GOT3 (cell line): ENCODE data around the gene KISS1R.

Experiments
- DNase-seq: peaks from one replicate; lab custom pipeline; 2025; ENCODE audit warnings: mixed read lengths; lab: John Stamatoyannopoulos, UW

KISS1R gene

GRCh38 chr19:920051-920864, 3.1 kb downstream of the KISS1R start:
- DNase-seq = no peak

DNA sequence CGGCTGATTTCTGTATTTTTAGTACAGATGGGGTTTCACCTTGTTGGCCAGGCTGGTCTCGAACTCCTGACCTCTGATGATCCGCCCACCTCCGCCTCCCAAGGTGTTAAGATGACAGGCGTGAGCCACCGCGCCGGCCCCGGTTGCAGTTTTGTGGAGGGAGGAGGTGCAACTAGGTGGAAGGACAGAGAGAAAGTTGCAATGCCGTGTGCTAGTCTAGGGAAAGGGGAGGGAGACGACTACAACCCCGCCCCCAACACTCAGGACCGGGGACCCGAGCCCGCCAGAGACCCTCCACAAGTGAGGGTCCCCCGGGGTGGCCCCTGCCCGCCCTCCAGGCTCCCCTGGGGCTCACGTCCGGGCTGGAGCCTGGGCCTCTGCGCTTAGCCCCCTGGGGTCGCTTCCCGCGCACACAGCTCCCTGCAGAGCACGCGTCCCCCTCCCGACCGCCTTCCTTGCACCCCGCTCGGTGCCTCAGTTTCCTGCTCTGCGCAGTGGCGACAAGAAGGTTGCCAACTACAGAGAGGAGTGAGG, 7.5 kb downstream of the KISS1R start:
- DNase-seq = no peak

GRCh38 chr19:925087-925525, 8.0 kb downstream of the KISS1R start:
- DNase-seq = no peak

GRCh38 chr19:925526-926322, 8.6 kb downstream of the KISS1R start, which contains the start of gene ARID3A:
Gene ARID3A, plus strand, starts transcription at chr19:926035. Its CDS starts 3,494 bp downstream, at chr19:929529.
- peak; percentile 63 for DNase-seq

GRCh38 chr19:926323-926588, 9.1 kb downstream of the KISS1R start:
- DNase-seq = no peak

GRCh38 chr19:926589-927350, 9.6 kb downstream of the KISS1R start:
- DNase-seq = no peak

DNA sequence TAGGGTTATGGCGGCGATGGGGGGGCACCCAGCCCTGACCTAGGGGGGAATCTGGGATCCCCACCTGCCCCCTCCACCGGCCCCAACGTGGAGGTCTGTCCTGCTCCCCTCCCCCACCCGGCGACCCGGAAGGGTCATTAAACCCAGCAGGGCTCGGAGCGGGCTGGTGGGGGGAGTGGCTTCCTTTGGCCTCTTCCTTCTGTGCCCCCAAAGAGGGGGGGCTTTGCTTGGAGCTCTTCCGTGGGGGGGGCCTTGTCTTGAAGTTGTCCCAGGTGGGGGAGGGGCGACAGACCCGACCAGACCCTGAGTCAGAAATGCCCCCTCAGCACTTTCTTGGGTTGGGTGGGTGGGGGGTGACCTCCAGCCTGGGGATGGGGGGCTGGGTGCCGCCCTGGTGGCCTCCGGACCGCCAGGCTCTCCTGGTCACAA, 10.2 kb downstream of the KISS1R start:
- DNase-seq = no peak

GRCh38 chr19:927780-928401, 10.8 kb downstream of the KISS1R start:
- no peak for DNase-seq

GRCh38 chr19:928471-929202, 11.5 kb downstream of the KISS1R start:
- DNase-seq = no peak

DNA sequence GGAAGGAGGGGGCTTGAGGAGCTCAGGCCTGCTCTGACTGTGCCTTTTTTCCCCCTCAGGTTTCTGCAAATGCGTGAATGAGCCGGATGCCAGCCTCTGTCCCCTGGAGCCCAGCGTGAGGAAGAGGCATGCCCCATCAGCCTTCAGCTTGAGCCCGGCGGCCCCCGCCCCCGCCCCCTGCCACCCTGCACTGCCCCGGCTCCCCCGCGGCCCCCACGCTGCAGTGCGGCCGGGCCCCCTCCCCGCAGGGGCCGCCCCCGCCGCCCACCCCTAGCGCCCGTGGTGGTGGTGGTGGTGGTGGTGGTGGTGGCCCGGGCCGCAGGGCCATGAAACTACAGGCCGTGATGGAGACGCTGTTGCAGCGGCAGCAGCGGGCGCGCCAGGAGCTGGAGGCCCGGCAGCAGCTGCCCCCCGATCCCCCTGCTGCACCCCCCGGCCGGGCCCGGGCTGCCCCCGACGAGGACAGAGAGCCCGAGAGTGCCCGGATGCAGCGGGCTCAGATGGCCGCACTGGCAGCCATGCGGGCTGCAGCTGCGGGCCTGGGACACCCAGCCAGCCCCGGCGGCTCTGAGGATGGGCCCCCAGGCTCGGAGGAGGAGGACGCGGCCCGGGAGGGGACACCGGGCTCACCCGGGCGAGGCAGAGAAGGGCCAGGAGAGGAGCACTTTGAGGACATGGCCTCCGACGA, 12.2 kb downstream of the KISS1R start:
- DNase-seq = no peak

GRCh38 chr19:929891-930258, 12.7 kb downstream of the KISS1R start:
- no peak for DNase-seq

DNA sequence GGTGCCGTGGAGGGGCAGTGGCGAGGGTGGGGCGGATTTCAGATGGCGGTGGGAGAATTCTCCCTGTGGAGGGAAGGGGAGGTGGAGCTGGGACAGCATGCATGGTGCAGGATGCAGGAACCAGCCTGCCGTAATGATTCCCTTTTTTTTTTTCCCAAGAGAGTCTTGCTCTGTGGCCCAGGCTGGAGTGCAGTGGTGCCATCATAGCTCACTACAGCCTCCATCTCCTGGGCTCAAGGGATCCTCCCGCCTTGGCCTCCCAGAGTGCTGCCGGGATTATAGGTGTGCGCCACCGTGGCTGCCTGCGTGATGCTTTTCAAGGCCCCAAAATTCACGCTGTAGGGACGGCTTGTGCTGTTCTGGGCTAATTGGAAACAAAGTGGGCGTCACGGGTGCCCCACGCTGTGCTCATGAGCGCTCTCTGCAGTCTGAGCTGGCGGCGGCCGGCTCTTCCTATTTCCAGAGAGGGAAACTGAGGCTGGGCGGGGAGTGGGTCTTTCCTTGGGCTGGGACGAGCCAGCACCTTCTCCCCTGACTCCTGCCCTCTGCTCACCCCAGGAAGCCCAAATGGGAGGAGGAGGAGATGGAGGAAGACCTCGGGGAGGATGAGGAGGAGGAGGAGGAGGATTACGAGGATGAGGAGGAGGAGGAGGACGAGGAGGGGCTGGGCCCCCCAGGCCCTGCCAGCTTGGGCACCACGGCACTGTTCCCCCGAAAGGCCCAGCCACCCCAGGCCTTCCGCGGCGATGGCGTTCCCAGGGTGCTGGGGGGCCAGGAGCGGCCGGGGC, 14.9 kb downstream of the KISS1R start:
- DNase-seq = no peak

- DNase-seq = no peak
These were observed 15.8 kb downstream of the KISS1R start for GRCh38 chr19:932648-933552.

GRCh38 chr19:933553-933882, 16.4 kb downstream of the KISS1R start:
- no peak for DNase-seq

- no peak for DNase-seq
These were observed 17.2 kb downstream of the KISS1R start for GRCh38 chr19:934197-934840.

GRCh38 chr19:934865-935479, 17.8 kb downstream of the KISS1R start:
- no peak for DNase-seq

DNA sequence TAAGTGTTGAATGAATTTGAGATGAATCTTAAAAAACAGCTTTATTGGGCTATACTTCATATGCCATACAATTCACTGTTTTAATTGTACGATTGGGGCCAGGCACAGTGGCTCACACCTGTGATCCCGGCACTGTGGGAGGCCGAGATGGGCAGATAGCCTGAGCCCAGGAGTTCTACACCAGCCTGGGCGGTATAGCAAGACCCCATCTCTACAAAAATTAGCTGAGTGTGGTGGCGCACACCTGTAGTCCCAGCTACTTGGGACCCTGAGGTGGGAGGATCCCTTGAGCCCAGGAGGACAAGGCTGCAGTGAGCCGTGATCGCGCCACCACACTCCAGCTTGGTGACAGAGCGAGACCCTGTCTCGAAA, 19.0 kb downstream of the KISS1R start:
- no peak for DNase-seq

- DNase-seq = no peak
These were observed 20.1 kb downstream of the KISS1R start for GRCh38 chr19:937259-937694.
